H9 (cell line): ENCODE measurements around the gene FAXC. TPM values are rescaled to one million over a fixed set of nuclear protein-coding genes. Genes with fewer than 3 reads are reported as not detected.

Source experiments
- DNase-seq: peaks from one replicate; pipeline ENCODE4 v3.0.0-alpha.2; 2017
- H2AFZ ChIP-seq: one replicate; pipeline ENCODE4 v1.6.1; 2013; ENCODE audit warnings: mild to moderate bottlenecking, low read length, control low read depth, moderate library complexity
- H2AK5ac ChIP-seq: 2 replicates; pipeline ENCODE4 v1.6.1; 2013; ENCODE audit warnings: low read length, control low read depth, mixed read lengths; ENCODE audit not compliant: insufficient read length
- H2BK120ac ChIP-seq: one replicate; pipeline ENCODE4 v1.6.1; 2013; ENCODE audit warnings: low read depth, mild to moderate bottlenecking, low read length, control low read depth, inconsistent platforms; ENCODE audit not compliant: poor library complexity, severe bottlenecking
- H2BK12ac ChIP-seq: 2 replicates; pipeline ENCODE4 v1.6.1; 2013; ENCODE audit warnings: low read length, control low read depth, mixed read lengths, low read depth; ENCODE audit not compliant: insufficient read length
- H2BK15ac ChIP-seq: 2 replicates; pipeline ENCODE4 v1.6.1; 2013; ENCODE audit warnings: low read depth, low read length, control low read depth
- H2BK20ac ChIP-seq: one replicate; pipeline ENCODE4 v1.6.1; 2013; ENCODE audit warnings: low read depth, mild to moderate bottlenecking, low read length, control low read depth, inconsistent platforms; ENCODE audit not compliant: poor library complexity, severe bottlenecking
- H2BK5ac ChIP-seq: 2 replicates; pipeline ENCODE4 v1.6.1; 2013; ENCODE audit warnings: low read length, control low read depth, mixed read lengths; ENCODE audit not compliant: insufficient read length
- H3K14ac ChIP-seq: 2 replicates; pipeline ENCODE4 v1.6.1; 2013; ENCODE audit warnings: low read length, control low read depth; ENCODE audit not compliant: insufficient read depth
- H3K18ac ChIP-seq: 2 replicates; pipeline ENCODE4 v1.6.1; 2013; ENCODE audit warnings: low read depth, mild to moderate bottlenecking, mixed read lengths, low read length, control low read depth; ENCODE audit not compliant: insufficient read length
- H3K23ac ChIP-seq: 2 replicates; pipeline ENCODE4 v1.6.1; 2013; ENCODE audit warnings: low read length, control low read depth, mixed read lengths, low read depth; ENCODE audit not compliant: insufficient read length
- H3K23me2 ChIP-seq: 2 replicates; pipeline ENCODE4 v1.6.1; 2013; ENCODE audit warnings: low read depth, mild to moderate bottlenecking, mixed read lengths, low read length, control low read depth; ENCODE audit not compliant: insufficient read length, poor library complexity, severe bottlenecking
- H3K27ac ChIP-seq: 2 replicates; pipeline ENCODE4 v1.5.1; 2013; ENCODE audit warnings: low read length, control low read depth, mixed read lengths, low read depth; ENCODE audit not compliant: insufficient read length
- H3K27me3 ChIP-seq: 2 replicates; pipeline ENCODE4 v1.6.1; 2013; ENCODE audit warnings: low read length, control low read depth, inconsistent platforms; ENCODE audit not compliant: insufficient read depth
- H3K4ac ChIP-seq: 2 replicates; pipeline ENCODE4 v1.6.1; 2013; ENCODE audit warnings: low read depth, mild to moderate bottlenecking, control low read depth, inconsistent platforms, low read length, moderate library complexity
- H3K4me1 ChIP-seq: 2 replicates; pipeline ENCODE4 v1.6.1; 2013; ENCODE audit warnings: low read length, control low read depth, inconsistent platforms; ENCODE audit not compliant: insufficient read depth
- H3K4me2 ChIP-seq: 2 replicates; pipeline ENCODE4 v1.6.1; 2013; ENCODE audit warnings: low read length, control low read depth, mixed read lengths; ENCODE audit not compliant: insufficient read length, insufficient read depth
- H3K56ac ChIP-seq: 2 replicates; pipeline ENCODE4 v1.6.1; 2013; ENCODE audit warnings: low read depth, mild to moderate bottlenecking, mixed read lengths, low read length, control low read depth; ENCODE audit not compliant: insufficient read length
- H3K79me1 ChIP-seq: 2 replicates; pipeline ENCODE4 v1.6.1; 2013; ENCODE audit warnings: low read depth, mild to moderate bottlenecking, moderate library complexity, low read length, control low read depth, inconsistent platforms; ENCODE audit not compliant: insufficient read depth, poor library complexity, severe bottlenecking
- H3K79me2 ChIP-seq: 2 replicates; pipeline ENCODE4 v1.6.1; 2013; ENCODE audit warnings: low read length, control low read depth, inconsistent platforms; ENCODE audit not compliant: insufficient read depth
- H3K9ac ChIP-seq: 2 replicates; pipeline ENCODE4 v1.6.1; 2013; ENCODE audit warnings: low read length, control low read depth, mixed read lengths; ENCODE audit not compliant: insufficient read length; ENCODE audit errors: extremely low read depth
- H3K9me3 ChIP-seq: one replicate; pipeline ENCODE4 v1.6.1; 2013; ENCODE audit warnings: low read depth, low read length, inconsistent platforms; ENCODE audit not compliant: control insufficient read depth
- H3T11ph ChIP-seq: one replicate; pipeline ENCODE4 v1.6.1; 2013; ENCODE audit warnings: mild to moderate bottlenecking, low read length, control low read depth, inconsistent platforms
- H4K20me1 ChIP-seq: one replicate; pipeline ENCODE4 v1.6.1; 2013; ENCODE audit not compliant: control insufficient read depth, insufficient read length, insufficient read depth
- H4K5ac ChIP-seq: 2 replicates; pipeline ENCODE4 v1.6.1; 2013; ENCODE audit warnings: low read depth, mild to moderate bottlenecking, mixed read lengths, low read length, control low read depth; ENCODE audit not compliant: insufficient read length
- H4K8ac ChIP-seq: replicated peaks from 2 replicates; pipeline ENCODE4 v1.6.1; 2013; ENCODE audit warnings: low read length, control low read depth, mixed read lengths, low read depth; ENCODE audit not compliant: insufficient read length
- H4K91ac ChIP-seq: 2 replicates; pipeline ENCODE4 v1.6.1; 2013; ENCODE audit warnings: low read depth, mild to moderate bottlenecking, moderate library complexity, mixed read lengths, low read length, control low read depth; ENCODE audit not compliant: insufficient read length
- H3K27ac Mint-ChIP-seq, 3 experiments: 2 replicates in 2 of 3; 3 replicates in 1 of 3; pipeline ENCODE4 v1.8.0; 2020 to 2021; ENCODE audit warnings: mixed read lengths in 3 of 3, mild to moderate bottlenecking in 1 of 3, moderate library complexity in 1 of 3
- H3K27me3 Mint-ChIP-seq: 2 replicates; pipeline ENCODE4 v1.8.0; 2021; ENCODE audit warnings: low read depth, mild to moderate bottlenecking, moderate library complexity, mixed read lengths
- H3K36me3 Mint-ChIP-seq, 3 experiments: 2 replicates in 2 of 3; 3 replicates in 1 of 3; pipeline ENCODE4 v1.8.0; 2020 to 2021; ENCODE audit warnings: low read depth in 3 of 3, mixed read lengths in 3 of 3; ENCODE audit not compliant: insufficient read depth in 1 of 3
- H3K4me1 Mint-ChIP-seq, 2 experiments: 2 replicates each; pipeline ENCODE4 v1.8.0; 2020; ENCODE audit warnings: mixed read lengths in 2 of 2
- H3K4me3 Mint-ChIP-seq, 2 experiments: 2 replicates in 1 of 2; 3 replicates in 1 of 2; pipeline ENCODE4 v1.8.0; 2020 to 2021; ENCODE audit warnings: mild to moderate bottlenecking in 2 of 2, mixed read lengths in 2 of 2, moderate library complexity in 1 of 2
- H3K9me3 Mint-ChIP-seq, 2 experiments: 2 replicates in 1 of 2; 3 replicates in 1 of 2; pipeline ENCODE4 v1.8.0; 2020; ENCODE audit warnings: mild to moderate bottlenecking in 2 of 2, mixed read lengths in 2 of 2, moderate library complexity in 1 of 2
- CTCF ChIP-seq: fragments of 200-600 bp; sonication (generic); conservative IDR thresholded peaks from 3 replicates; pipeline ENCODE4 v1.8.0; 2021; ENCODE audit warnings: antibody characterized with exemption, mild to moderate bottlenecking
- WGBS: extraction: QIAGEN DNeasy Blood & Tissue Kit; methylation state at CpG from one replicate; pipeline ENCODE4 v1.1.7; 2013; ENCODE audit warnings: missing lambda C conversion rate, low lambda C conversion rate, mixed read lengths; ENCODE audit not compliant: insufficient read length; ENCODE audit errors: extremely low coverage; 5-methylcytosine and 5-hydroxymethylcytosine counted together
- total RNA-seq: library from RNA; stranded (reverse); gene quantifications from 2 replicates; pipeline ENCODE4 v1.2.1, GENCODE V29; 2021

Gene FAXC
- total RNA-seq, 1 experiment from 2014 or later = 17.2 TPM

- no peak for DNase-seq
- H3K79me1 ChIP-seq = no peaks in the 10 kb centered on the region
- Mint-ChIP-seq H3K9me3 (peaks cover 6 to 9% of the 10 kb centered on the region in 2 experiments; a peak in 4 of 5 replicates), H3K36me3 (peaks cover 5 to 11% (median 5%) of the 10 kb centered on the region in 3 experiments; a peak in 4 of 7 replicates), H3K27me3 (peaks cover 6% of the 10 kb centered on the region), H3K4me1 (peaks cover 35 to 39% of the 10 kb centered on the region in 2 experiments), H3K4me3 (no peak overlapping the region), H3K27ac (peak overlapping the region in 2 of 3 experiments; percentile 4 to 30; a peak in 5 of 7 replicates)
- H2AFZ ChIP-seq = no peak overlapping the region
- H3K4ac ChIP-seq = no peak overlapping the region
- no peak overlapping the region for H4K5ac ChIP-seq
- H3K18ac ChIP-seq = no peak overlapping the region
- H3K27me3 ChIP-seq = no peaks in the 10 kb centered on the region; the same call in 1 of the 2 replicates
- no peak overlapping the region for H2BK12ac ChIP-seq
- no peak overlapping the region; the same call in 1 of the 2 replicates for H3K14ac ChIP-seq
- no peaks in the 10 kb centered on the region for H3K79me2 ChIP-seq
- H2BK15ac ChIP-seq = no peak overlapping the region
- H3K4me2 ChIP-seq = no peak overlapping the region
- no peak overlapping the region for H2AK5ac ChIP-seq
- no peak overlapping the region for H3K56ac ChIP-seq
- no peak overlapping the region for H3K27ac ChIP-seq
- H4K8ac ChIP-seq = no peak overlapping the region
- no CpG with 5 or more reads among the region's 2 CpGs for WGBS
- no peak overlapping the region for H4K91ac ChIP-seq
- H3K23me2 ChIP-seq = no peaks in the 10 kb centered on the region
- no peak overlapping the region for H3K9ac ChIP-seq
- H4K20me1 ChIP-seq = no peaks in the 10 kb centered on the region
- no peak overlapping the region for H3T11ph ChIP-seq
- no peak overlapping the region for H2BK5ac ChIP-seq
- no peak overlapping the region for H3K23ac ChIP-seq
- no peak overlapping the region for H2BK120ac ChIP-seq
- no peak for TF ChIP-seq CTCF
- peaks cover 12% of the 10 kb centered on the region; the same call in 1 of the 2 replicates for H3K4me1 ChIP-seq
- no peaks in the 10 kb centered on the region for H3K9me3 ChIP-seq
- no peak overlapping the region for H2BK20ac ChIP-seq
Observed at GRCh38 chr6:99270030-99270429, 79.4 kb downstream of the FAXC start.
